Liver (tissue), 9 donors: ENCODE results near the gene DMXL2. TPM values are rescaled to one million over a fixed set of nuclear protein-coding genes. Genes with fewer than 3 reads are reported as not detected.
A peak's percentile ranks its signal among the peaks of the same experiment; 100 is the strongest.

ENCODE experiments used
- DNase-seq: peaks from one replicate; pipeline ENCODE4 v3.0.0-alpha.2; 2017; ENCODE audit warnings: low spot score
- H3K27ac ChIP-seq, 2 donors: one replicate each; pipeline ENCODE4 v1.7.0; 2013; ENCODE audit warnings: inconsistent platforms in 2 of 2, low read length in 2 of 2, control low read depth in 1 of 2, low read depth in 1 of 2, mild to moderate bottlenecking in 1 of 2
- H3K27me3 ChIP-seq, 4 donors: one replicate each; pipeline versions ENCODE4 v1.6.1 to v1.7.0; 2013; ENCODE audit warnings: low read length in 3 of 4, inconsistent platforms in 1 of 4, mild to moderate bottlenecking in 1 of 4, moderate library complexity in 1 of 4; ENCODE audit not compliant: control insufficient read depth in 4 of 4, insufficient read depth in 4 of 4
- H3K36me3 ChIP-seq, 4 donors: one replicate each; pipeline versions ENCODE4 v1.6.1 to v1.7.0; 2013; ENCODE audit warnings: low read length in 3 of 4, mild to moderate bottlenecking in 3 of 4, low read depth in 1 of 4, moderate library complexity in 1 of 4; ENCODE audit not compliant: control insufficient read depth in 4 of 4, insufficient read depth in 3 of 4
- H3K4me1 ChIP-seq, 4 donors: one replicate each; pipeline versions ENCODE4 v1.6.1 to v1.7.0; 2013; ENCODE audit warnings: low read length in 3 of 4, mild to moderate bottlenecking in 3 of 4, moderate library complexity in 1 of 4; ENCODE audit not compliant: control insufficient read depth in 4 of 4, insufficient read depth in 4 of 4
- H3K4me3 ChIP-seq, 3 donors: one replicate each; pipeline versions ENCODE4 v1.6.1 to v1.7.0; 2013; ENCODE audit warnings: low read length in 3 of 3, control low read depth in 1 of 3, low read depth in 1 of 3, mild to moderate bottlenecking in 1 of 3
- H3K9ac ChIP-seq, 2 donors: one replicate each; pipeline ENCODE4 v1.7.0; 2013; ENCODE audit warnings: low read length in 2 of 2, mild to moderate bottlenecking in 2 of 2, moderate library complexity in 2 of 2, control low read depth in 1 of 2, low read depth in 1 of 2
- H3K9me3 ChIP-seq, 4 donors: one replicate each; pipeline versions ENCODE4 v1.6.1 to v1.7.0; 2013; ENCODE audit warnings: low read length in 3 of 4; ENCODE audit not compliant: control insufficient read depth in 4 of 4
- EGR1 ChIP-seq, 2 donors: IDR thresholded peaks; 2 replicates each; pipeline ENCODE4 v1.6.1; 2016 to 2018; ENCODE audit warnings: antibody characterized with exemption in 2 of 2, low read depth in 2 of 2
- FOXA1 ChIP-seq: IDR thresholded peaks from 2 replicates; pipeline ENCODE4 v1.6.1; 2016; ENCODE audit warnings: antibody characterized with exemption
- FOXA2 ChIP-seq: IDR thresholded peaks from 2 replicates; pipeline ENCODE4 v1.6.1; 2016; ENCODE audit warnings: antibody characterized with exemption
- GABPA ChIP-seq, 2 donors: IDR thresholded peaks in 1 of 2; conservative IDR thresholded peaks in 1 of 2; 2 replicates each; pipeline ENCODE4 v1.6.1; 2016; ENCODE audit warnings: antibody characterized with exemption in 2 of 2, mild to moderate bottlenecking in 1 of 2, moderate library complexity in 1 of 2
- HNF4A ChIP-seq, 2 donors: conservative IDR thresholded peaks; 2 replicates each; pipeline ENCODE4 v1.6.1; 2016; ENCODE audit warnings: antibody characterized with exemption in 2 of 2, mild to moderate bottlenecking in 2 of 2
- HNF4G ChIP-seq: IDR thresholded peaks from 2 replicates; pipeline ENCODE4 v1.6.1; 2016; ENCODE audit warnings: antibody characterized with exemption
- JUND ChIP-seq, 2 donors: IDR thresholded peaks; 2 replicates each; pipeline ENCODE4 v1.6.1; 2016; ENCODE audit warnings: antibody characterized with exemption in 2 of 2
- NR2F2 ChIP-seq: IDR thresholded peaks from 2 replicates; pipeline ENCODE4 v1.6.1; 2016; ENCODE audit warnings: antibody characterized with exemption
- RAD21 ChIP-seq, 2 donors: IDR thresholded peaks; 2 replicates each; pipeline ENCODE4 v1.6.1; 2016; ENCODE audit warnings: antibody characterized with exemption in 2 of 2, mild to moderate bottlenecking in 2 of 2
- TAF1 ChIP-seq: conservative IDR thresholded peaks from 2 replicates; pipeline ENCODE4 v1.6.1; 2016; ENCODE audit warnings: antibody characterized with exemption, mild to moderate bottlenecking
- WGBS: extraction: QIAGEN DNeasy Blood & Tissue Kit; methylation state at CpG from one replicate; pipeline ENCODE4 v1.1.7; 2013; 5-methylcytosine and 5-hydroxymethylcytosine counted together
- polyA plus RNA-seq, 2 donors: library from polyadenylated mRNA; stranded (reverse) in 1 of 2; unstranded in 1 of 2; fragments of 200-250 nt in 1 of 2; fragments of >200 nt in 1 of 2; fragmentation: Nextera tagmentation in 1 of 2; extraction: Ambion mirVana in 1 of 2; gene quantifications; one replicate each; pipeline versions ENCODE4 v1.2.1 to v1.2.3, GENCODE V29; 2013 to 2015
- total RNA-seq, 2 donors: library from RNA; depleted of rRNA; stranded (reverse); fragments of >200 nt; gene quantifications; one replicate each; pipeline ENCODE4 v1.2.3, GENCODE V29; 2014
- TF ChIP-seq, protein P1 (sequence below): IDR thresholded peaks from 2 replicates; pipeline ENCODE4 v1.6.1; 2016; ENCODE audit warnings: antibody characterized with exemption, mild to moderate bottlenecking
- TF ChIP-seq, protein P2 (sequence below): IDR thresholded peaks from 2 replicates; pipeline ENCODE4 v1.6.1; 2016; ENCODE audit warnings: antibody characterized with exemption
- TF ChIP-seq, protein P3 (sequence below): IDR thresholded peaks from 2 replicates; pipeline ENCODE4 v1.6.1; 2016; ENCODE audit warnings: antibody characterized with exemption
- TF ChIP-seq, protein P4 (sequence below): IDR thresholded peaks from 2 replicates; pipeline ENCODE4 v1.6.1; 2016; ENCODE audit warnings: antibody characterized with exemption
- TF ChIP-seq, protein P5 (sequence below): fragments of 150-350 bp; IDR thresholded peaks from 2 replicates; pipeline ENCODE4 v1.5.1; 2017; ENCODE audit warnings: improper control_type of control experiment, low read depth, low read length; ENCODE audit not compliant: missing input control
- donor health status: healthy.
- donor health status: healthy.
- donor health status: healthy.
- donor health status: healthy.
- donor health status: healthy.

DMXL2 gene
- total and polyA plus RNA-seq, 4 donors: 3.4 to 58.5 (median 17.6) TPM

DNA sequence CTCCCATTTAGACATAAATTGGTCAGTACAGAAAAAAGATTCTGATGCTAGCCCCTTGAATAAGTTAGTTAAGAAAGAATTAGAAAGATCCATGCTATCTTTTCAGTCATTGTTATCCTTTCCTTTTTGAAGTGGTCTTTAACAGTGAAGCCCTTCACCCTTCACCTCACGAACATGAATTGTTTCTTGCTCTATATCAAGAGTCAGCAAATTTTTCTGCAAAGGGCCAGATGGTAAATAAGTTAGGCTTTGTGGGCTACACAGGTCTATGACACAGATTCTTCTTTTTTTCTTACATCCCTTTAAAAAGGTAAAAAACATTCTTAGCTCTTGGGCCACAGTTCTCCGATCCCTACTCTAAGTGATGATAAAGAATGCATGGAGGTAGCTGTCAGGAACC lies 74.9 kb downstream of the DMXL2 start:
- WGBS: 92% methylated on average over 2 of the region's 2 CpGs
- no peak for DNase-seq
- H3K27ac ChIP-seq: no peak overlapping the region
- TF ChIP-seq, protein P1, sequence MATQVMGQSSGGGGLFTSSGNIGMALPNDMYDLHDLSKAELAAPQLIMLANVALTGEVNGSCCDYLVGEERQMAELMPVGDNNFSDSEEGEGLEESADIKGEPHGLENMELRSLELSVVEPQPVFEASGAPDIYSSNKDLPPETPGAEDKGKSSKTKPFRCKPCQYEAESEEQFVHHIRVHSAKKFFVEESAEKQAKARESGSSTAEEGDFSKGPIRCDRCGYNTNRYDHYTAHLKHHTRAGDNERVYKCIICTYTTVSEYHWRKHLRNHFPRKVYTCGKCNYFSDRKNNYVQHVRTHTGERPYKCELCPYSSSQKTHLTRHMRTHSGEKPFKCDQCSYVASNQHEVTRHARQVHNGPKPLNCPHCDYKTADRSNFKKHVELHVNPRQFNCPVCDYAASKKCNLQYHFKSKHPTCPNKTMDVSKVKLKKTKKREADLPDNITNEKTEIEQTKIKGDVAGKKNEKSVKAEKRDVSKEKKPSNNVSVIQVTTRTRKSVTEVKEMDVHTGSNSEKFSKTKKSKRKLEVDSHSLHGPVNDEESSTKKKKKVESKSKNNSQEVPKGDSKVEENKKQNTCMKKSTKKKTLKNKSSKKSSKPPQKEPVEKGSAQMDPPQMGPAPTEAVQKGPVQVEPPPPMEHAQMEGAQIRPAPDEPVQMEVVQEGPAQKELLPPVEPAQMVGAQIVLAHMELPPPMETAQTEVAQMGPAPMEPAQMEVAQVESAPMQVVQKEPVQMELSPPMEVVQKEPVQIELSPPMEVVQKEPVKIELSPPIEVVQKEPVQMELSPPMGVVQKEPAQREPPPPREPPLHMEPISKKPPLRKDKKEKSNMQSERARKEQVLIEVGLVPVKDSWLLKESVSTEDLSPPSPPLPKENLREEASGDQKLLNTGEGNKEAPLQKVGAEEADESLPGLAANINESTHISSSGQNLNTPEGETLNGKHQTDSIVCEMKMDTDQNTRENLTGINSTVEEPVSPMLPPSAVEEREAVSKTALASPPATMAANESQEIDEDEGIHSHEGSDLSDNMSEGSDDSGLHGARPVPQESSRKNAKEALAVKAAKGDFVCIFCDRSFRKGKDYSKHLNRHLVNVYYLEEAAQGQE: no peak
- TF ChIP-seq FOXA2: no peak
- TF ChIP-seq EGR1 (IDR thresholded peaks at IDR 0.05; ENCODE audit: low read depth in 2 of 2): no peak
- TF ChIP-seq GABPA (IDR thresholded peaks at IDR 0.05 in 1 of 2, conservative IDR thresholded peaks at IDR 0.05 in 1 of 2): no peak
- TF ChIP-seq, protein P2, sequence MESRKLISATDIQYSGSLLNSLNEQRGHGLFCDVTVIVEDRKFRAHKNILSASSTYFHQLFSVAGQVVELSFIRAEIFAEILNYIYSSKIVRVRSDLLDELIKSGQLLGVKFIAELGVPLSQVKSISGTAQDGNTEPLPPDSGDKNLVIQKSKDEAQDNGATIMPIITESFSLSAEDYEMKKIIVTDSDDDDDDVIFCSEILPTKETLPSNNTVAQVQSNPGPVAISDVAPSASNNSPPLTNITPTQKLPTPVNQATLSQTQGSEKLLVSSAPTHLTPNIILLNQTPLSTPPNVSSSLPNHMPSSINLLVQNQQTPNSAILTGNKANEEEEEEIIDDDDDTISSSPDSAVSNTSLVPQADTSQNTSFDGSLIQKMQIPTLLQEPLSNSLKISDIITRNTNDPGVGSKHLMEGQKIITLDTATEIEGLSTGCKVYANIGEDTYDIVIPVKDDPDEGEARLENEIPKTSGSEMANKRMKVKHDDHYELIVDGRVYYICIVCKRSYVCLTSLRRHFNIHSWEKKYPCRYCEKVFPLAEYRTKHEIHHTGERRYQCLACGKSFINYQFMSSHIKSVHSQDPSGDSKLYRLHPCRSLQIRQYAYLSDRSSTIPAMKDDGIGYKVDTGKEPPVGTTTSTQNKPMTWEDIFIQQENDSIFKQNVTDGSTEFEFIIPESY: no peak
- TF ChIP-seq, protein P3, sequence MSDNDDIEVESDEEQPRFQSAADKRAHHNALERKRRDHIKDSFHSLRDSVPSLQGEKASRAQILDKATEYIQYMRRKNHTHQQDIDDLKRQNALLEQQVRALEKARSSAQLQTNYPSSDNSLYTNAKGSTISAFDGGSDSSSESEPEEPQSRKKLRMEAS: no peak
- TF ChIP-seq JUND (IDR thresholded peaks at IDR 0.05): no peak
- TF ChIP-seq TAF1: no peak
- no peak for TF ChIP-seq NR2F2
- no peak for TF ChIP-seq RAD21 (IDR thresholded peaks at IDR 0.05)
- no peak for TF ChIP-seq HNF4A (conservative IDR thresholded peaks at IDR 0.05)
- TF ChIP-seq HNF4G: no peak
- TF ChIP-seq, protein P4, sequence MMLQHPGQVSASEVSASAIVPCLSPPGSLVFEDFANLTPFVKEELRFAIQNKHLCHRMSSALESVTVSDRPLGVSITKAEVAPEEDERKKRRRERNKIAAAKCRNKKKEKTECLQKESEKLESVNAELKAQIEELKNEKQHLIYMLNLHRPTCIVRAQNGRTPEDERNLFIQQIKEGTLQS: no peak
- peaks cover 0 to 3% (median 0%) of the 10 kb centered on the region in 4 donors for H3K36me3 ChIP-seq
- no peaks in the 10 kb centered on the region for H3K4me1 ChIP-seq
- H3K27me3 ChIP-seq: no peaks in the 10 kb centered on the region
- H3K4me3 ChIP-seq: no peak overlapping the region
- no peaks in the 10 kb centered on the region for H3K9me3 ChIP-seq
- no peak overlapping the region for H3K9ac ChIP-seq

DNA sequence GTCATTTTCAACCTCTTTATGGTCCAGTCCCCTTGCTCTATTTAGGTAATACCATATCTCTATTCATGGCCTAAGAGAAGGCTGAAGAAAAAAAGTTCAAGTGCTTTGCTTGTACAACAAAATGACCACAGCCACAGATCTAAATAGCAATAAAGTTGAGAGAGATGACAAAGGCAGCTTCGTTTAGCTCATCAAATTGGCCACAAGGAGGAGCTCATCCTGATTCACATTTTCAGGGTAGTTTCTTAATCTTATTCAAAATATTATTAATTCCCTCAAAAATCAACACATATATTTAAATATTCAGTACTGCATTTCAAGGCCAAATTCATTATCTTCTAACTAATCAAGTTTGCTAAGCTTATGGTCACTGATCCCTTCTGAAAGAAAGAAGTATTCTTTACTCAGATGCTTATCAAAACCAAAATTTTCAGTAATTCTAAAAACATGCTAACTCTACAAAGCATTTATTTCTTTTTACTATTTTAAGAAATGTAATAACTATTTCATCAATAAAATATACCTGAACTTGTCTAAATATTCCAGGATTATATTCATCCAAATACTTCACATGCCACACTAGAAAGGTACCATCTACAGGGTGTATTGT lies 85.5 kb downstream of the DMXL2 start:
- TF ChIP-seq, protein P5, sequence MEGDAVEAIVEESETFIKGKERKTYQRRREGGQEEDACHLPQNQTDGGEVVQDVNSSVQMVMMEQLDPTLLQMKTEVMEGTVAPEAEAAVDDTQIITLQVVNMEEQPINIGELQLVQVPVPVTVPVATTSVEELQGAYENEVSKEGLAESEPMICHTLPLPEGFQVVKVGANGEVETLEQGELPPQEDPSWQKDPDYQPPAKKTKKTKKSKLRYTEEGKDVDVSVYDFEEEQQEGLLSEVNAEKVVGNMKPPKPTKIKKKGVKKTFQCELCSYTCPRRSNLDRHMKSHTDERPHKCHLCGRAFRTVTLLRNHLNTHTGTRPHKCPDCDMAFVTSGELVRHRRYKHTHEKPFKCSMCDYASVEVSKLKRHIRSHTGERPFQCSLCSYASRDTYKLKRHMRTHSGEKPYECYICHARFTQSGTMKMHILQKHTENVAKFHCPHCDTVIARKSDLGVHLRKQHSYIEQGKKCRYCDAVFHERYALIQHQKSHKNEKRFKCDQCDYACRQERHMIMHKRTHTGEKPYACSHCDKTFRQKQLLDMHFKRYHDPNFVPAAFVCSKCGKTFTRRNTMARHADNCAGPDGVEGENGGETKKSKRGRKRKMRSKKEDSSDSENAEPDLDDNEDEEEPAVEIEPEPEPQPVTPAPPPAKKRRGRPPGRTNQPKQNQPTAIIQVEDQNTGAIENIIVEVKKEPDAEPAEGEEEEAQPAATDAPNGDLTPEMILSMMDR: peak; percentile 38
- TF ChIP-seq, protein P4: no peak
- TF ChIP-seq FOXA1: no peak
- no peak for TF ChIP-seq JUND (IDR thresholded peaks at IDR 0.05)
- peak; percentile 33 to 64 for TF ChIP-seq RAD21 (IDR thresholded peaks at IDR 0.05)
- no peak for DNase-seq

More for the DNA sequence above, 85.5 kb downstream of the DMXL2 start:
- no peak overlapping the region for H3K4me3 ChIP-seq
- H3K27me3 ChIP-seq: no peaks in the 10 kb centered on the region
- 18% methylated on average over 1 of the region's 1 CpG for WGBS
- H3K9me3 ChIP-seq: no peaks in the 10 kb centered on the region
- no peak overlapping the region for H3K9ac ChIP-seq
- peaks cover 0 to 7% (median 3%) of the 10 kb centered on the region in 4 donors for H3K36me3 ChIP-seq
- H3K4me1 ChIP-seq: no peaks in the 10 kb centered on the region
- no peak overlapping the region for H3K27ac ChIP-seq
